SU-DHL-6 (cell line): ENCODE results near the gene UBE2O.

ENCODE experiments used
- CTCF ChIP-seq: fragments of 200-600 bp; sonication (generic); IDR thresholded peaks from one replicate; pipeline ENCODE4 v1.5.1; 2017; ENCODE audit warnings: antibody characterized with exemption, mild to moderate bottlenecking, low read length, moderate library complexity; ENCODE audit not compliant: insufficient read depth, poor library complexity, severe bottlenecking
- EZH2phosphoT487 ChIP-seq: fragments of 200-600 bp; sonication (generic), shearing (Covaris generic); conservative IDR thresholded peaks from 2 replicates; pipeline ENCODE4 v1.6.1; 2018; ENCODE audit warnings: mild to moderate bottlenecking, antibody characterized with exemption, low read length, moderate library complexity, mixed read lengths

GRCh38 chr17:76378548-76379274 lies 74.2 kb downstream of the UBE2O start:
- TF ChIP-seq CTCF (no peak), EZH2phosphoT487 (no peak)
